ENCODE results near the gene RERE.

DNA sequence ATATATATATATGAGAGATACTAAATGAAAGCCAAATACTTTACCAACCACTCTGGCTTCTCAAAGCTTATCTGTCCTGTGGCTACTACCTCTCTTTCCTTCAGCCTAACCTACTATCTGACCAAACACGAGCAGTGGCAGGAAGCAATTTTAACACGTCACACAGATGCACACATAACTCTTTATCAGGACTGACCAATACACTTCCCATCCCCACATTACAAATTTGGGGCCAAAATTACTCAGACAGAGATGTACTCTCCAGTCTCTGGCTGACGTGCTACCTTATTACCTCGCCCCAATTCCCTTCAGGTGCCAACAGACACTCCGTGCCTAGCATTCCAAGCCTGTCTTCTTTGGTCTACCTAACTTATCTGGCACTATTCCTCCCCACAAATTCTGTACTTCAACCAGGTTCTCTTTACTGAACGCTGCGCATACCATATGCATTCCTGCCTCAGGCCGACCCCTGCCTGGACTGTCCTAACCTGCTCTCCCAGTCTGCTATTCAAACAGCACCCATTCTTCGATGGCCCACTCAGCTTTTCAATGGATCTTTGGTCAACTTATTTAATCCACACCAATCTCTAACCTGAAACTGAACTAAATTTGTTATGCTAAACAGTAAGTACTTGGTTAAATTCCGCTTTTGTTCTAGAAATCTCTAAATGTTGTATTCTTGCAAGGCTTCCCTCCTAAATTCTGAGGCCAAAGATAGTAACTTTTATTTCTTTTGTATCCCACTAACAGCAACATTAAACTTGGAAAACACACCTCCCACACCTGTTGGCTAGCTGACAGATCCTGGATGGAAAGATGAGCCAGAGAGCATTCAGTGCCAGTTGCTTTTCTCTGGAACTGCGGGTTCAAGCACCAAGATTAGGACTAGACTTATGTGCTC lies 27.9 kb downstream of the RERE start:
- TF ChIP-seq, protein P1, sequence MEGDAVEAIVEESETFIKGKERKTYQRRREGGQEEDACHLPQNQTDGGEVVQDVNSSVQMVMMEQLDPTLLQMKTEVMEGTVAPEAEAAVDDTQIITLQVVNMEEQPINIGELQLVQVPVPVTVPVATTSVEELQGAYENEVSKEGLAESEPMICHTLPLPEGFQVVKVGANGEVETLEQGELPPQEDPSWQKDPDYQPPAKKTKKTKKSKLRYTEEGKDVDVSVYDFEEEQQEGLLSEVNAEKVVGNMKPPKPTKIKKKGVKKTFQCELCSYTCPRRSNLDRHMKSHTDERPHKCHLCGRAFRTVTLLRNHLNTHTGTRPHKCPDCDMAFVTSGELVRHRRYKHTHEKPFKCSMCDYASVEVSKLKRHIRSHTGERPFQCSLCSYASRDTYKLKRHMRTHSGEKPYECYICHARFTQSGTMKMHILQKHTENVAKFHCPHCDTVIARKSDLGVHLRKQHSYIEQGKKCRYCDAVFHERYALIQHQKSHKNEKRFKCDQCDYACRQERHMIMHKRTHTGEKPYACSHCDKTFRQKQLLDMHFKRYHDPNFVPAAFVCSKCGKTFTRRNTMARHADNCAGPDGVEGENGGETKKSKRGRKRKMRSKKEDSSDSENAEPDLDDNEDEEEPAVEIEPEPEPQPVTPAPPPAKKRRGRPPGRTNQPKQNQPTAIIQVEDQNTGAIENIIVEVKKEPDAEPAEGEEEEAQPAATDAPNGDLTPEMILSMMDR (IDR thresholded peaks at IDR 0.05), result no peak
- no peak for TF ChIP-seq POLR2A (IDR thresholded peaks at IDR 0.05)
- peak; percentile 13 for TF ChIP-seq POLR2AphosphoS5 (IDR thresholded peaks at IDR 0.05)
